ENCODE results near the gene TRMU. TPM values are rescaled to one million over a fixed set of nuclear protein-coding genes. Genes with fewer than 3 reads are reported as not detected.

Gene TRMU
- total RNA-seq, 2 donors from 2014 or later: 79.7 to 84.5 TPM

DNA sequence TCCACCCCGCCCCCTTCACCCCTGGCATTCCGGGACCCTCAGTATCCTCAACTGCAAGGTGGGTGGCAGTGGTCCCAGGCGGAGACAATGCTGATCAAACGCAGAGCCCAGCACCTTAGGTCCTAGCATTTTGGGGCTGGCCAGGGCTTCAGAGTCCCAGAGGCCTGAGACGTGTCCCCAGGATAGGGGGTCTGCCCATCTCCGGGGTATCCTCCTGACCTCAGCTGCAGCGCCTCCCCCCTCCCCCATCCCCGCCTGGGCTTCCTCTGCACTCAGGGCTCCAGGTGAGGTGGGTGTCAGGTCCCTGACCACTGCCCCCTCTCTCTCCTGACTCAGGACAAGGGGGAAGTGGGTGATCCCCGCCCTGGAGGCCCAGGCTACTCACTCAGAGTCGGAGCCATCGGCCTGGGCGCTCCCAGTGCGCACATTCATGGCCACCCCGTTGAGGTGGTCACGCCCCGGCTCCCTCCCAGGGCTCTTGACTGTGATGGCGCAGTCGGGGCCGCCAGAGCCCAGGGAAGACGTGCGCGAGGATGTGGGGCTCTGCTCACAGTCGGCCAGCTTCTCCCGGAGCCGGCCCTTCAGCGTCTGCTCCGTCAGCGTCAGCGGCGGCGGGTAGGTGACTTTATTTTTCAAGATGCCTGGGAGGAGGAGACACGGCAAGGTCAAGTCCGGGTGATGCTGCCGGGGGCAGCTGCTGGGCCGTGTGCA is 28.3 kb downstream of the TRMU start:
- H3K4me3 ChIP-seq (ENCODE audit: low read length): no peak overlapping the region
- no peak for TF ChIP-seq CTCF (conservative IDR thresholded peaks at IDR 0.05)
- 94% methylated on average over 29 to 35 of the region's 35 CpGs for WGBS, 2 experiments (ENCODE audit: insufficient coverage in 1 of 2, insufficient read length in 1 of 2)
- no peaks in the 10 kb centered on the region for H3K9me3 ChIP-seq (ENCODE audit: control insufficient read depth, low read length)
- H3K36me3 ChIP-seq (ENCODE audit: control insufficient read depth, insufficient read depth, low read length): peaks cover 28% of the 10 kb centered on the region
- Mint-ChIP-seq H3K4me1 (peaks cover 2% of the 10 kb centered on the region), H3K27ac (no peak overlapping the region), H3K4me3 (no peak overlapping the region), H3K9me3 (no peaks in the 10 kb centered on the region), H3K27me3 (ENCODE audit: insufficient read depth) (no peaks in the 10 kb centered on the region), H3K36me3 (ENCODE audit: low read depth) (peaks cover 27% of the 10 kb centered on the region)
- no peaks in the 10 kb centered on the region for H3K4me1 ChIP-seq (ENCODE audit: control insufficient read depth, insufficient read depth, low read length)
- no peak overlapping the region for H3K9ac ChIP-seq (ENCODE audit: extremely low read depth, low read length, poor library complexity, severe bottlenecking)
- H3K27me3 ChIP-seq (ENCODE audit: control insufficient read depth, insufficient read depth, low read length, poor library complexity, severe bottlenecking): no peaks in the 10 kb centered on the region
- DNase-seq: no peak
- no peak overlapping the region for H3K27ac ChIP-seq (ENCODE audit: low read depth, low read length)

GRCh38 chr22:46364341-46365165 is 29.0 kb downstream of the TRMU start:
- Mint-ChIP-seq H3K9me3 (no peaks in the 10 kb centered on the region), H3K27ac (no peak overlapping the region), H3K36me3 (ENCODE audit: low read depth) (peaks cover 19% of the 10 kb centered on the region), H3K4me1 (peaks cover 2% of the 10 kb centered on the region), H3K27me3 (ENCODE audit: insufficient read depth) (no peaks in the 10 kb centered on the region), H3K4me3 (no peak overlapping the region)
- Histone ChIP-seq H3K4me1 (ENCODE audit: control insufficient read depth, insufficient read depth, low read length) (no peaks in the 10 kb centered on the region), H3K36me3 (ENCODE audit: control insufficient read depth, insufficient read depth, low read length) (peaks cover 21% of the 10 kb centered on the region), H3K9me3 (ENCODE audit: control insufficient read depth, low read length) (no peaks in the 10 kb centered on the region), H3K4me3 (ENCODE audit: low read length) (no peak overlapping the region), H3K27ac (ENCODE audit: low read depth, low read length) (no peak overlapping the region), H3K27me3 (ENCODE audit: control insufficient read depth, insufficient read depth, low read length, poor library complexity, severe bottlenecking) (no peaks in the 10 kb centered on the region), H3K9ac (ENCODE audit: extremely low read depth, low read length, poor library complexity, severe bottlenecking) (no peak overlapping the region)
- WGBS, 2 experiments (ENCODE audit: insufficient coverage in 1 of 2, insufficient read length in 1 of 2): 92 to 94% methylated on average over 14 to 26 of the region's 26 CpGs
- no peak for TF ChIP-seq CTCF (conservative IDR thresholded peaks at IDR 0.05)
- no peak for DNase-seq

GRCh38 chr22:46365166-46365624 is 29.7 kb downstream of the TRMU start:
- Mint-ChIP-seq H3K36me3 (ENCODE audit: low read depth) (peaks cover 14% of the 10 kb centered on the region), H3K27me3 (ENCODE audit: insufficient read depth) (no peaks in the 10 kb centered on the region), H3K9me3 (no peaks in the 10 kb centered on the region), H3K4me3 (no peak overlapping the region), H3K4me1 (peaks cover 2% of the 10 kb centered on the region), H3K27ac (no peak overlapping the region)
- no peak for TF ChIP-seq CTCF (conservative IDR thresholded peaks at IDR 0.05)
- Histone ChIP-seq H3K27me3 (ENCODE audit: control insufficient read depth, insufficient read depth, low read length, poor library complexity, severe bottlenecking) (no peaks in the 10 kb centered on the region), H3K4me3 (ENCODE audit: low read length) (no peak overlapping the region), H3K36me3 (ENCODE audit: control insufficient read depth, insufficient read depth, low read length) (peaks cover 14% of the 10 kb centered on the region), H3K9me3 (ENCODE audit: control insufficient read depth, low read length) (no peaks in the 10 kb centered on the region), H3K9ac (ENCODE audit: extremely low read depth, low read length, poor library complexity, severe bottlenecking) (no peak overlapping the region), H3K27ac (ENCODE audit: low read depth, low read length) (no peak overlapping the region), H3K4me1 (ENCODE audit: control insufficient read depth, insufficient read depth, low read length) (no peaks in the 10 kb centered on the region)
- no peak for DNase-seq
- 90 to 91% methylated on average over 16 to 22 of the region's 22 CpGs for WGBS, 2 experiments (ENCODE audit: insufficient coverage in 1 of 2, insufficient read length in 1 of 2)
